Small intestine (tissue), 7 donors: ENCODE data around the gene EAPP. TPM values are rescaled to one million over a fixed set of nuclear protein-coding genes. Genes with fewer than 3 reads are reported as not detected.
"Not testable (repeated sequence)": the region's sequence is repeated elsewhere in the genome, so short reads cannot be mapped to it uniquely, and the experiment has no call there.

Experiments
- DNase-seq, 2 donors: peaks; one replicate each; pipeline versions ENCODE4 v3.0.0 to v3.0.0-alpha.2; 2013
- FAIRE-seq: peaks from 2 replicates; lab custom pipeline; 2012; peaks lifted over from hg19 to GRCh38; lab: Jason Lieb, UNC
- H3K27ac ChIP-seq, 3 donors: one replicate each; pipeline ENCODE4 v1.5.1; 2013; ENCODE audit warnings: low read length in 2 of 3, mild to moderate bottlenecking in 2 of 3, control low read depth in 1 of 3, inconsistent platforms in 1 of 3, low read depth in 1 of 3, moderate library complexity in 1 of 3
- H3K27me3 ChIP-seq, 3 donors: one replicate each; pipeline ENCODE4 v1.6.1; 2013; ENCODE audit warnings: low read length in 3 of 3, inconsistent platforms in 1 of 3; ENCODE audit not compliant: control insufficient read depth in 3 of 3, insufficient read depth in 3 of 3
- H3K36me3 ChIP-seq, 3 donors: one replicate each; pipeline ENCODE4 v1.6.1; 2013; ENCODE audit warnings: low read length in 3 of 3, inconsistent platforms in 1 of 3, low read depth in 1 of 3, mild to moderate bottlenecking in 1 of 3, moderate library complexity in 1 of 3; ENCODE audit not compliant: control insufficient read depth in 3 of 3, insufficient read depth in 2 of 3
- H3K4me1 ChIP-seq, 3 donors: one replicate each; pipeline ENCODE4 v1.6.1; 2013; ENCODE audit warnings: low read length in 2 of 3, inconsistent platforms in 1 of 3, low read depth in 1 of 3, mild to moderate bottlenecking in 1 of 3, moderate library complexity in 1 of 3; ENCODE audit not compliant: control insufficient read depth in 3 of 3, insufficient read depth in 2 of 3
- H3K4me3 ChIP-seq, 3 donors: one replicate each; pipeline ENCODE4 v1.5.1; 2013; ENCODE audit warnings: low read length in 3 of 3, control low read depth in 1 of 3, inconsistent platforms in 1 of 3, low read depth in 1 of 3, mild to moderate bottlenecking in 1 of 3, moderate library complexity in 1 of 3
- H3K9me3 ChIP-seq, 2 donors: one replicate each; pipeline ENCODE4 v1.6.1; 2013; ENCODE audit warnings: low read depth in 1 of 2, low read length in 1 of 2; ENCODE audit not compliant: control insufficient read depth in 2 of 2, insufficient read depth in 1 of 2
- WGBS, 3 donors: extraction: QIAGEN DNeasy Blood & Tissue Kit; methylation state at CpG; one replicate each; pipeline ENCODE4 v1.1.7; 2013; 5-methylcytosine and 5-hydroxymethylcytosine counted together
- polyA plus RNA-seq, 4 donors: library from polyadenylated mRNA; stranded (reverse) in 3 of 4; unstranded in 1 of 4; fragments of 200-250 nt in 3 of 4; fragments of 120-200 nt in 1 of 4; gene quantifications; one replicate each; pipeline versions ENCODE4 v1.2.1 to v1.2.3, GENCODE V29; 2013
- donor health status: healthy with polysubstance abuse.
- donor health status: control.
- donor health status: control.
- donor health status: Bipolar disorder and iron deficiency.
- donor health status: healthy.

The EAPP gene
- polyA plus RNA-seq, 4 donors = 48.0 to 74.0 (median 61.2) TPM

GRCh38 chr14:34527591-34527990, 11.9 kb downstream of the EAPP start:
- no peak overlapping the region for H3K27ac ChIP-seq
- H3K4me1 ChIP-seq = peaks cover 0 to under 1% (median 0%) of the 10 kb centered on the region in 3 donors
- no peaks in the 10 kb centered on the region for H3K27me3 ChIP-seq
- no peak for DNase-seq
- WGBS, 3 donors = 96 to 100% (median 100%) methylated on average over 1 of the region's 1 CpG
- H3K4me3 ChIP-seq = no peak overlapping the region
- H3K9me3 ChIP-seq = no peaks in the 10 kb centered on the region
- FAIRE-seq = no peak
- peaks cover 19 to 73% (median 26%) of the 10 kb centered on the region in 3 donors for H3K36me3 ChIP-seq

GRCh38 chr14:34524216-34524615, 15.3 kb downstream of the EAPP start:
- not testable (repeated sequence) for DNase-seq, H3K9me3 ChIP-seq, H3K4me1 ChIP-seq, FAIRE-seq, H3K27ac ChIP-seq, H3K27me3 ChIP-seq, H3K4me3 ChIP-seq
- 96 to 97% (median 96%) methylated on average over 8 of the region's 8 CpGs for WGBS, 3 donors
- peaks cover 21 to 65% (median 26%) of the 10 kb centered on the region in 3 donors for H3K36me3 ChIP-seq

- WGBS, 3 donors = 27 to 68% (median 40%) methylated on average over 2 of the region's 2 CpGs
- Histone ChIP-seq H3K36me3 (peaks cover 22 to 60% (median 26%) of the 10 kb centered on the region in 3 donors), H3K4me1 (peaks cover 0 to 8% (median 2%) of the 10 kb centered on the region in 3 donors), H3K27ac (peak overlapping the region in 1 of 3 donors; percentile 8), H3K27me3 (no peaks in the 10 kb centered on the region), H3K4me3 (no peak overlapping the region), H3K9me3 (peaks cover 0 to 9% of the 10 kb centered on the region in 2 donors)
- DNase-seq = peak in 1 of 2 donors; percentile 20
- FAIRE-seq = no peak
Measured at GRCh38 chr14:34522496-34522895, 17.0 kb downstream of the EAPP start.

- WGBS, 3 donors = 25 to 74% (median 47%) methylated on average over 6 of the region's 6 CpGs
- peak in 1 of 2 donors; percentile 38 for DNase-seq
- H3K4me1 ChIP-seq, H3K4me3 ChIP-seq, H3K9me3 ChIP-seq, FAIRE-seq, H3K27ac ChIP-seq, H3K27me3 ChIP-seq: not testable (repeated sequence)
- H3K36me3 ChIP-seq = peaks cover 16 to 47% (median 20%) of the 10 kb centered on the region in 3 donors
Measured at GRCh38 chr14:34521071-34521470, 18.4 kb downstream of the EAPP start.

- 36 to 78% (median 52%) methylated on average over 7 of the region's 7 CpGs for WGBS, 3 donors
- FAIRE-seq = not testable (repeated sequence)
Measured at GRCh38 chr14:34520304-34520970, 19.1 kb downstream of the EAPP start.

GRCh38 chr14:34507884-34508283, 31.6 kb downstream of the EAPP start:
- Histone ChIP-seq H3K9me3 (no peaks in the 10 kb centered on the region), H3K4me3 (no peak overlapping the region), H3K36me3 (no peaks in the 10 kb centered on the region), H3K27me3 (no peaks in the 10 kb centered on the region), H3K4me1 (peaks cover 0 to 16% (median 0%) of the 10 kb centered on the region in 3 donors), H3K27ac (no peak overlapping the region)
- no peak for DNase-seq
- WGBS, 3 donors = 93 to 97% (median 94%) methylated on average over 11 of the region's 11 CpGs
- FAIRE-seq = no peak

More at GRCh38 chr14:34520304-34520970, 19.1 kb downstream of the EAPP start:
- H3K27ac ChIP-seq = peak overlapping the region; percentile 72 to 80 (median 75)
- H3K4me3 ChIP-seq, H3K9me3 ChIP-seq, H3K4me1 ChIP-seq, H3K27me3 ChIP-seq: not testable (repeated sequence)
- H3K36me3 ChIP-seq = peaks cover 16 to 46% (median 20%) of the 10 kb centered on the region in 3 donors
- DNase-seq = peak; percentile 67 to 89

GRCh38 chr14:34507459-34507858, 32.0 kb downstream of the EAPP start:
- no peaks in the 10 kb centered on the region for H3K9me3 ChIP-seq
- H3K4me3 ChIP-seq = no peak overlapping the region
- DNase-seq = no peak
- H3K27ac ChIP-seq = no peak overlapping the region
- 37 to 62% (median 49%) methylated on average over 9 of the region's 9 CpGs for WGBS, 3 donors
- H3K4me1 ChIP-seq = peaks cover 0 to 16% (median 0%) of the 10 kb centered on the region in 3 donors
- H3K36me3 ChIP-seq = no peaks in the 10 kb centered on the region
- H3K27me3 ChIP-seq = no peaks in the 10 kb centered on the region
- no peak for FAIRE-seq

GRCh38 chr14:34505124-34505491, 34.4 kb downstream of the EAPP start:
- peak overlapping the region; percentile 22 to 79 (median 68) for H3K27ac ChIP-seq
- not testable (repeated sequence) for DNase-seq, H3K36me3 ChIP-seq, H3K9me3 ChIP-seq, FAIRE-seq, H3K27me3 ChIP-seq, H3K4me3 ChIP-seq
- 25 to 62% (median 55%) methylated on average over 5 of the region's 5 CpGs for WGBS, 3 donors
- peaks cover 0 to 16% (median 0%) of the 10 kb centered on the region in 3 donors for H3K4me1 ChIP-seq
